ENCODE results near the gene TWF2. TPM values are rescaled to one million over a fixed set of nuclear protein-coding genes. Genes with fewer than 3 reads are reported as not detected.

TWF2 gene
- total RNA-seq, 2 experiments from 2014 or later, result 85.0 to 93.5 TPM

DNA sequence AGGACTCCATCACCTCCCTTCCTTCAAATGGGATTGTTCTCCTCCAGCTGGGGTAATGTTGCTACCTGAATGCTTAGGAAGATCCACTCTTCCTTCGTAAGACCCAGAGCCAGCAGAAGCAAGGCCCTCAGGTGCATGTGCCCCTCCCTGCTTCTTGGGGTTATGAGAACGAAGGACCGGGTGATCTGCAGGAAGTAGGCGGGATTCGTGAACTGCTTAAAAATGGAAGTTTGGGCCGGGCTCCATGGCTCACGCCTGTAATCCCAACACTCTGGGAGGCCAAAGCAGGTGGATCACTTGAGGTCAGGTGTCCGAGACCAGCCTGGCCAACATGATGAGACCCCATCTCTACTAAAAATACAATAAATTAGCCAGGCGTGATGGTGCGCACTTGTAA lies 21.6 kb downstream of the TWF2 start:
- intact Hi-C loops (cut with DNase I, micrococcal nuclease), result no loop called here
- Mint-ChIP-seq H3K27ac (peak overlapping the region; percentile 85), H3K4me3 (peak overlapping the region; percentile 21), H3K4me1 (peaks cover 54% of the 10 kb centered on the region), H3K36me3 (ENCODE audit: low read depth) (peaks cover 34% of the 10 kb centered on the region), H3K9me3 (ENCODE audit: low read depth) (no peaks in the 10 kb centered on the region), H3K27me3 (no peaks in the 10 kb centered on the region)
- DNase-seq, result no peak
- CTCF ChIA-PET, result interaction anchor here (0.8 to 11.1 kb wide), 13 partner anchors 8 to 195 kb away, joined by 3 to 191 read pairs (median 4); partner anchors contain the start of gene TLR9
- POLR2A ChIA-PET, result no interaction called here
- ATAC-seq, result peak; percentile 15

DNA sequence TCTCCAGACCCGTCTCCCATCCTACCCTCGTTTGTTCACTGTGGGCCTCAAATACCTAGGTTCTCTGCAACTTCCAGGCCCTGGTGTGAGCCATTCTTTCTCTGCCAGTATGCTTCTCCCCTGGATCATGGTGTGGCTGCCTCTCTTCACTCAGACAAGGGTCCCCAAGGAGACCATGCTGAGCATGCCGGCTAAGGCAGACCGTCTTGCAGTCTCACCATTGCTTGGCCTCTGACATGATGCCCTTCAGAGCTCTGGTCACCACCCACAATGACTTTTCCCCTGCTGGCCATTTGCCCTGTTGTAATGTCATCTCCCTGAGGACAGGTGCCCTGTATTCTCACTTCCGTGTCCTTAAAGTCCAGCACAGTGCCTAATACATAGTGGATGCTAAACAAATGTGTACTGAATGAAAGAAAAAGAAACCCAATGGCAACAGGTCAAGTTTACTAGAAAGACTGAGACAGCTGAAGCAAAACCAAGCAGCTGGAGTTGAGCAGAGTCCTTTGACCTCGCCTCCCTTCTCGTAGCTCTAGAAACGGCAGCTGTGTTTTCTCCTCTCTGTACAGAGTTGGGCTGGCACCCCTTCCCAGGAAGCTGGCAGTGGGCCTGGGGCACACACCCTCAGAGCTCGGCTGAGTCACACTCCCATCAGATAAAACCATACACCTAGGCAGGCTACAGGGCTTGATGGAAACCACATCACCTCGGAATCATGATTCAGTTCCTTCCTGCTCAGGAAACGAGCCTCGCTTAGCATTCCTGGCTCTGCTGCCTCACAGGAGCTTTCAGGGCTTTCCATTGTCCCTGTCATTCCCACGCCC lies 22.2 kb downstream of the TWF2 start:
- ATAC-seq, result peak; percentile 68
- intact Hi-C loops (cut with DNase I, micrococcal nuclease), result no loop called here

GRCh38 chr3:52215351-52215750 lies 23.6 kb downstream of the TWF2 start:
- CTCF ChIA-PET, result interaction anchor here (0.6 to 11.1 kb wide), 2 partner anchors 21 to 123 kb away, joined by 3 to 191 read pairs; no protein-coding TSS in a partner anchor
- peaks cover 43% of the 10 kb centered on the region for H3K36me3 Mint-ChIP-seq (ENCODE audit: low read depth)
- POLR2A ChIA-PET, result interaction anchor here (0.5 kb wide), 1 partner anchor 15 kb away, joined by 3 read pairs; no protein-coding TSS in a partner anchor

More for the DNA sequence above, 22.2 kb downstream of the TWF2 start:
- DNase-seq, result peak; percentile 66
- H3K4me3 Mint-ChIP-seq, result peak overlapping the region; percentile 21
- CTCF ChIA-PET, result interaction anchor here (0.6 to 11.1 kb wide), 14 partner anchors 9 to 310 kb away, joined by 3 to 191 read pairs (median 4); partner anchors contain the start of gene TLR9
- H3K27me3 Mint-ChIP-seq, result no peaks in the 10 kb centered on the region
- H3K4me1 Mint-ChIP-seq, result peaks cover 48% of the 10 kb centered on the region
- peak overlapping the region; percentile 85 for H3K27ac Mint-ChIP-seq
- H3K36me3 Mint-ChIP-seq (ENCODE audit: low read depth), result peaks cover 40% of the 10 kb centered on the region
- no peaks in the 10 kb centered on the region for H3K9me3 Mint-ChIP-seq (ENCODE audit: low read depth)
- POLR2A ChIA-PET, result interaction anchor here (1.0 kb wide), 1 partner anchor 14 kb away, joined by 3 read pairs; no protein-coding TSS in a partner anchor

DNA sequence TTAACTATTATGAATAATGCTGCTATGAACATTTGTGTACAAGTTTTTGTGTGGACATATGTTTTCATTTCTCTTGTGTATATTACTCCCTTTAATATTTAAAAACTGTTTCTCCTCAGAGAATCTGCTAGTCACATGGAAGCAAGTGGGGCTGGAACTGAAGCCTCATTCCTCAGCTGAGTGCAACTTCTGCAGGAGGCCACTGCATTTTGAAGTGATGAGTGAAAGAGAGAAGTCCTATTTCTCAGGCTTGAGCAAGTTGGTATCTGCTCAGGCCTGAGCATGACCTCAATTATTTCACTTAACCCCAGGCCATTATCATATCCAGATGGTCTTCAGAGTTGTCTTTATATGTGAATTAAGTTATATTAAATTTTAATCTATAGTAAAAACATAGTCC lies 25.1 kb downstream of the TWF2 start:
- intact Hi-C loops (cut with DNase I, micrococcal nuclease), result no loop called here
- ChIA-PET POLR2A (no interaction called here), CTCF (interaction anchor here (1.6 to 2.1 kb wide), 2 partner anchors 9 to 125 kb away, joined by 4 to 9 read pairs; no protein-coding TSS in a partner anchor)
- Mint-ChIP-seq H3K36me3 (ENCODE audit: low read depth) (peaks cover 54% of the 10 kb centered on the region), H3K27ac (no peak overlapping the region), H3K9me3 (ENCODE audit: low read depth) (no peaks in the 10 kb centered on the region), H3K4me3 (no peak overlapping the region), H3K27me3 (no peaks in the 10 kb centered on the region), H3K4me1 (peaks cover 29% of the 10 kb centered on the region)
- ATAC-seq (no peak), DNase-seq (no peak)

More at GRCh38 chr3:52215351-52215750, 23.6 kb downstream of the TWF2 start:
- Mint-ChIP-seq H3K4me1 (peaks cover 36% of the 10 kb centered on the region), H3K9me3 (ENCODE audit: low read depth) (no peaks in the 10 kb centered on the region), H3K4me3 (no peak overlapping the region), H3K27me3 (no peaks in the 10 kb centered on the region), H3K27ac (peak overlapping the region; percentile 13)
- intact Hi-C loops (cut with DNase I, micrococcal nuclease), result no loop called here
- no peak for DNase-seq
- ATAC-seq, result no peak

GRCh38 chr3:52213005-52213404 lies 26.0 kb downstream of the TWF2 start:
- no peak overlapping the region for H3K27ac Mint-ChIP-seq
- H3K36me3 Mint-ChIP-seq (ENCODE audit: low read depth), result peaks cover 59% of the 10 kb centered on the region
- POLR2A ChIA-PET, result no interaction called here

GRCh38 chr3:52211268-52211891 lies 27.6 kb downstream of the TWF2 start:
- Mint-ChIP-seq H3K36me3 (ENCODE audit: low read depth) (peaks cover 65% of the 10 kb centered on the region), H3K27ac (no peak overlapping the region), H3K4me1 (peaks cover 4% of the 10 kb centered on the region), H3K9me3 (ENCODE audit: low read depth) (no peaks in the 10 kb centered on the region), H3K27me3 (no peaks in the 10 kb centered on the region), H3K4me3 (no peak overlapping the region)
- POLR2A ChIA-PET, result interaction anchor here (0.5 kb wide), 1 partner anchor 16 kb away, joined by 3 read pairs; no protein-coding TSS in a partner anchor
- ATAC-seq (no peak), DNase-seq (no peak)
- CTCF ChIA-PET, result interaction anchor here (0.9 to 12.5 kb wide), 3 partner anchors 8 to 30 kb away, joined by 3 to 120 read pairs (median 3); no protein-coding TSS in a partner anchor
- intact Hi-C loops (cut with DNase I, micrococcal nuclease), result no loop called here

More at GRCh38 chr3:52213005-52213404, 26.0 kb downstream of the TWF2 start:
- ATAC-seq, result no peak
- Mint-ChIP-seq H3K4me3 (no peak overlapping the region), H3K9me3 (ENCODE audit: low read depth) (no peaks in the 10 kb centered on the region), H3K4me1 (peaks cover 21% of the 10 kb centered on the region), H3K27me3 (no peaks in the 10 kb centered on the region)
- DNase-seq, result no peak
- intact Hi-C loops (cut with DNase I, micrococcal nuclease), result no loop called here
- CTCF ChIA-PET, result interaction anchor here (1.6 to 2.1 kb wide), 2 partner anchors 8 to 126 kb away, joined by 4 to 9 read pairs; no protein-coding TSS in a partner anchor

DNA sequence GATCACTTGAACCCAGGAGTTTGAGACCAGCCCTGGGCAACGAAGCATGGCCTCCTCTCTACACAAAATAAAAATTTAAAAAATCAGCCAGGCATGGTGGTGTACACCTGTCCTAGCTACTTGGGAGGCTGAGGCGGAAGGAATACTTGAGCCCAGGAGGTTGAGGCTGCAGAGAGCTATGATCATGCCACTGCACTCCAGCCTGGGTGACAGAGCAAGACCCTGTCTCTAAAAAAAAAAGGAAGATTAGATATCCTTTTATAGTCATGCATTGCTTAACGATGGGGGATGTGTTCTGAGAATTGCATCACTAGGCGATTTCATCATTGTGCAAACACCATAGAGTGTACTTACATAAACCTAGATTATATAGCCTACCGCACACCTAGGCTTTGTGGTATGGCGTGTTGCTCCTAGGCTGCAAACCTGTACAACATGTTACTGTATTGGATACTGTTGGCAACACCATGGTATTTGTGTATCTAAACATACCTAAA lies 28.4 kb downstream of the TWF2 start:
- intact Hi-C loops (cut with DNase I, micrococcal nuclease), result no loop called here
- Mint-ChIP-seq H3K27me3 (no peaks in the 10 kb centered on the region), H3K27ac (no peak overlapping the region), H3K4me1 (no peaks in the 10 kb centered on the region), H3K9me3 (ENCODE audit: low read depth) (no peaks in the 10 kb centered on the region), H3K4me3 (no peak overlapping the region), H3K36me3 (ENCODE audit: low read depth) (peaks cover 71% of the 10 kb centered on the region)
- CTCF ChIA-PET, result interaction anchor here (12.5 kb wide), 1 partner anchor 9 kb away, joined by 120 read pairs; no protein-coding TSS in a partner anchor
- POLR2A ChIA-PET, result interaction anchor here (0.5 kb wide), 1 partner anchor 15 kb away, joined by 3 read pairs; no protein-coding TSS in a partner anchor
- DNase-seq (no peak), ATAC-seq (no peak)

GRCh38 chr3:52210037-52210436 lies 28.9 kb downstream of the TWF2 start:
- Mint-ChIP-seq H3K36me3 (ENCODE audit: low read depth) (peaks cover 70% of the 10 kb centered on the region), H3K4me1 (no peaks in the 10 kb centered on the region), H3K9me3 (ENCODE audit: low read depth) (no peaks in the 10 kb centered on the region), H3K4me3 (no peak overlapping the region), H3K27ac (no peak overlapping the region), H3K27me3 (no peaks in the 10 kb centered on the region)
- POLR2A ChIA-PET, result no interaction called here
- intact Hi-C loops (cut with DNase I, micrococcal nuclease), result no loop called here
- DNase-seq, result no peak
- CTCF ChIA-PET, result interaction anchor here (12.5 kb wide), 1 partner anchor 10 kb away, joined by 120 read pairs; no protein-coding TSS in a partner anchor
- no peak for ATAC-seq

DNA sequence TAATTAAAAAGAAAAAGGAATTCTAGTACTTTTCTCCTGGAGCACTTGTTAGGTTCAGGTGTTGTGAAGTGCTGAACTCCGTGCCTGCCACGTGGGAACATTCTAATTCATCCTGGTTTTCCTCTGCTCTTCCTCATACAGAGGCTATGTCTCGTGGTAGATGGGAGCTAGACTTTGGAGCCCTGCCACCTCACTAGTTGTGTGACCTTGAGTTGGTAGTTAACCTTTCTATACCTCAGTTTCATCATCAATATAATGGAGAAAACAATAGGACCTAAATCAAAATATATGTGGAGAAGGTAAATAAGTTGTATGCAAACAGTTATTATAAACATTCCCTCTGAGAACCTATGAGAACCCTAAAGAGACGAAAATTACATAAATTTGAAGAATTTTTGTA lies 30.4 kb downstream of the TWF2 start:
- DNase-seq (no peak), ATAC-seq (no peak)
- H3K36me3 Mint-ChIP-seq (ENCODE audit: low read depth), result peaks cover 70% of the 10 kb centered on the region
- ChIA-PET CTCF (interaction anchor here (0.7 to 12.5 kb wide), 5 partner anchors 11 to 198 kb away, joined by 3 to 120 read pairs (median 4); no protein-coding TSS in a partner anchor), POLR2A (no interaction called here)
- H3K9me3 Mint-ChIP-seq (ENCODE audit: low read depth), result no peaks in the 10 kb centered on the region
- intact Hi-C loops (cut with DNase I, micrococcal nuclease), result no loop called here
- H3K27me3 Mint-ChIP-seq, result no peaks in the 10 kb centered on the region
- no peak overlapping the region for H3K4me3 Mint-ChIP-seq
- no peak overlapping the region for H3K27ac Mint-ChIP-seq
- peaks cover 7% of the 10 kb centered on the region for H3K4me1 Mint-ChIP-seq

GRCh38 chr3:52205727-52206372 lies 33.1 kb downstream of the TWF2 start:
- Mint-ChIP-seq H3K27me3 (no peaks in the 10 kb centered on the region), H3K36me3 (ENCODE audit: low read depth) (peaks cover 74% of the 10 kb centered on the region), H3K9me3 (ENCODE audit: low read depth) (no peaks in the 10 kb centered on the region), H3K4me3 (no peak overlapping the region), H3K27ac (no peak overlapping the region), H3K4me1 (peaks cover 23% of the 10 kb centered on the region)
- DNase-seq (no peak), ATAC-seq (no peak)
- intact Hi-C loops (cut with DNase I, micrococcal nuclease), result no loop called here
- ChIA-PET POLR2A (no interaction called here), CTCF (interaction anchor here (0.9 to 12.5 kb wide), 4 partner anchors 14 to 264 kb away, joined by 3 to 120 read pairs (median 6); partner anchors contain the start of genes PARP3 and RRP9)
